GM12892 (cell line): ENCODE results near the gene NCAPD2.
"Not testable (repeated sequence)": the region's sequence is repeated elsewhere in the genome, so short reads cannot be mapped to it uniquely, and the experiment has no call there.

Source experiments
- POLR2A ChIP-seq: IDR thresholded peaks from 2 replicates; pipeline ENCODE4 v1.6.1; 2011; ENCODE audit warnings: low read depth, low read length, control low read depth
- POLR2AphosphoS5 ChIP-seq: IDR thresholded peaks from 2 replicates; pipeline ENCODE4 v1.6.1; 2011; ENCODE audit warnings: low read depth, low read length, control low read depth

- peak; percentile 54; the same call in 1 of the 2 replicates for TF ChIP-seq POLR2AphosphoS5
- not testable (repeated sequence) for TF ChIP-seq POLR2A
Measured at GRCh38 chr12:6556496-6556817, 62.6 kb downstream of the NCAPD2 start.
